Measurements from ENCODE around the gene CRIP3. TPM values are rescaled to one million over a fixed set of nuclear protein-coding genes. Genes with fewer than 3 reads are reported as not detected.

CRIP3 gene
- total and polyA plus RNA-seq, 2 of the 4 experiments (the other 2 are of a cell fraction): not detected

- H4K20me1 ChIP-seq (ENCODE audit: insufficient read depth, low read length): no peaks in the 10 kb centered on the region; the same call in 1 of the 2 replicates
Measured at GRCh38 chr6:43268355-43268700, 40.3 kb downstream of the CRIP3 start.

More at GRCh38 chr6:43268355-43268700, 40.3 kb downstream of the CRIP3 start:
- Histone ChIP-seq H3K79me1 (ENCODE audit: low read depth in 1 of 2, low read length in 2 of 2) (no peaks in the 10 kb centered on the region), H3K14ac (replicated peaks; ENCODE audit: low read depth, low read length) (no peak overlapping the region), H4K91ac (ENCODE audit: insufficient read depth, low read depth, low read length) (no peak overlapping the region), H3K9me1 (ENCODE audit: insufficient read depth, low read length) (peaks cover 8% of the 10 kb centered on the region), H3K9me3 (ENCODE audit: control insufficient read depth, insufficient read depth, low read length) (no peaks in the 10 kb centered on the region), H4K8ac (ENCODE audit: low read depth in 2 of 2, low read length in 2 of 2) (no peak overlapping the region), H2BK5ac (ENCODE audit: low read depth, low read length, poor library complexity, severe bottlenecking) (no peak overlapping the region), H3K27me3 (ENCODE audit: control insufficient read depth, insufficient read depth, low read length) (peaks cover 60% of the 10 kb centered on the region), H3K9ac (ENCODE audit: low read depth, low read length) (no peak overlapping the region), H3K23ac (ENCODE audit: low read depth, low read length) (no peak overlapping the region), H3K4me2 (ENCODE audit: low read depth, low read length) (no peak overlapping the region), H4K5ac (ENCODE audit: low read depth, low read length) (no peak overlapping the region), H2BK15ac (ENCODE audit: low read depth, low read length) (no peak overlapping the region), H2BK20ac (ENCODE audit: low read depth, low read length) (no peak overlapping the region), H2BK120ac (ENCODE audit: low read depth, low read length) (no peak overlapping the region), H2AK5ac (ENCODE audit: low read depth, low read length) (no peak overlapping the region), H3K18ac (ENCODE audit: low read depth, low read length) (no peak overlapping the region), H3K36me3 (ENCODE audit: control insufficient read depth, insufficient read depth, low read length) (no peaks in the 10 kb centered on the region), H2AK9ac (replicated peaks; ENCODE audit: low read depth, low read length, poor library complexity) (peak overlapping the region; percentile 5), H3K27ac (ENCODE audit: insufficient read depth, low read length) (no peak overlapping the region), H3K56ac (ENCODE audit: extremely low read depth, insufficient read depth, low read length) (no peak overlapping the region), H2AFZ (replicated peaks; ENCODE audit: low read length, poor library complexity) (peak overlapping the region; percentile 8), H3K4ac (ENCODE audit: low read depth, low read length) (no peak overlapping the region), H3K4me3 (ENCODE audit: insufficient read depth, low read depth, low read length) (no peak overlapping the region), H3K4me1 (ENCODE audit: control insufficient read depth, insufficient read depth, low read length) (peaks cover 2% of the 10 kb centered on the region; the same call in 1 of the 2 replicates)
- DNase-seq (no peak), ATAC-seq (ENCODE audit: low read depth) (no peak)
- dilution Hi-C loops (cut with HindIII; ENCODE audit: low sequenced_read_pairs, unreplicated experiment): no loop called here
- TF ChIP-seq CHD1 (IDR thresholded peaks at IDR 0.05; ENCODE audit: low read depth, low read length) (no peak), CTCF (conservative IDR thresholded peaks at IDR 0.05; ENCODE audit: low read depth, low read length) (no peak), RCOR1 (IDR thresholded peaks at IDR 0.05; ENCODE audit: insufficient replicate concordance, low read length) (no peak), NFE2L2 (IDR thresholded peaks at IDR 0.05; ENCODE audit: low read depth, low read length) (no peak), FOS (IDR thresholded peaks at IDR 0.05; ENCODE audit: low read depth, low read length) (no peak), RFX5 (IDR thresholded peaks at IDR 0.05; ENCODE audit: low read depth, low read length) (no peak), MAZ (IDR thresholded peaks at IDR 0.05; ENCODE audit: borderline replicate concordance, low read depth, low read length) (no peak), MXI1 (IDR thresholded peaks at IDR 0.05; ENCODE audit: borderline replicate concordance, low read depth, low read length) (no peak), ELK1 (IDR thresholded peaks at IDR 0.05; ENCODE audit: borderline replicate concordance, low read depth, low read length) (no peak), BHLHE40 (IDR thresholded peaks at IDR 0.05; ENCODE audit: low read depth, low read length) (no peak), MAFK (IDR thresholded peaks at IDR 0.05; ENCODE audit: low read depth, low read length) (no peak), POLR2A (IDR thresholded peaks at IDR 0.05; ENCODE audit: low read depth, low read length) (no peak), USF2 (IDR thresholded peaks at IDR 0.05; ENCODE audit: low read depth, low read length) (no peak), SMC3 (IDR thresholded peaks at IDR 0.05; ENCODE audit: low read depth, low read length) (no peak), RAD21 (IDR thresholded peaks at IDR 0.05; ENCODE audit: low read length) (no peak)
- ChIA-PET CTCF (interaction anchor here (1.0 kb wide), 1 partner anchor 66 kb away, joined by 3 read pairs; no protein-coding TSS in a partner anchor), POLR2A (ENCODE audit: unreplicated experiment) (no interaction called here)
- WGBS, 2 experiments (ENCODE audit: extremely low coverage in 2 of 2, insufficient read length in 1 of 2): no CpG with 5 or more reads among the region's 3 CpGs
- in situ Hi-C loops (cut with MboI; ENCODE audit: low sequenced_read_pairs): no loop called here
- no TSS peak for BruUV-seq (replicated peaks)
- intact Hi-C loops (cut with micrococcal nuclease): no loop called here

All from IMR-90 (cell line).